Measurements from ENCODE around the gene PRPF39. TPM values are rescaled to one million over a fixed set of nuclear protein-coding genes. Genes with fewer than 3 reads are reported as not detected.

PRPF39 gene
- total RNA-seq, 1 experiment from 2014 or later, result 59.8 TPM

GRCh38 chr14:45135659-45136395, 51.9 kb downstream of the PRPF39 start, which contains the start of gene FANCM:
Gene FANCM, plus strand, starts transcription at chr14:45135930. Its CDS starts 102 bp downstream, at chr14:45136032.
- peak within 1 kb of the TSS; percentile 93 for H2AFZ ChIP-seq (ENCODE audit: low read length)
- no peaks in the 10 kb centered on the region for H3K9me3 ChIP-seq (ENCODE audit: control insufficient read depth, low read depth, low read length)
- no peak within 1 kb of the TSS for H3K14ac ChIP-seq (ENCODE audit: insufficient read depth, low read length)
- H3K4me3 Mint-ChIP-seq, result peak within 1 kb of the TSS; percentile 99 to 100
- no peak within 1 kb of the TSS for H2AK5ac ChIP-seq (ENCODE audit: insufficient read length, low read length)
- H3K56ac ChIP-seq (ENCODE audit: insufficient read length, low read depth, low read length), result no peak within 1 kb of the TSS
- peaks cover 17 to 25% of the 10 kb centered on the region in 2 experiments for H3K4me1 Mint-ChIP-seq
- H3K23ac ChIP-seq (ENCODE audit: insufficient read length, low read depth, low read length), result no peak within 1 kb of the TSS
- H3T11ph ChIP-seq (ENCODE audit: low read length), result no peak within 1 kb of the TSS
- peak within 1 kb of the TSS; percentile 69 for H3K9ac ChIP-seq (ENCODE audit: extremely low read depth, insufficient read length, low read length)
- H3K27ac Mint-ChIP-seq, result peak within 1 kb of the TSS; percentile 98 to 99 (median 98)
- H3K4me1 ChIP-seq (ENCODE audit: insufficient read depth, low read length), result no peaks in the 10 kb centered on the region
- no peak within 1 kb of the TSS for H2BK5ac ChIP-seq (ENCODE audit: insufficient read length, low read length)
- H3K27ac ChIP-seq (ENCODE audit: insufficient read length, low read depth, low read length), result no peak within 1 kb of the TSS
- peaks cover 0 to 3% (median 2%) of the 10 kb centered on the region in 3 experiments; a peak in 1 of 7 replicates for H3K36me3 Mint-ChIP-seq (ENCODE audit: insufficient read depth in 1 of 3, low read depth in 3 of 3)
- H2BK120ac ChIP-seq (ENCODE audit: low read depth, low read length, poor library complexity, severe bottlenecking), result no peak within 1 kb of the TSS
- peak; percentile 95 for DNase-seq
- no peak within 1 kb of the TSS for H4K8ac ChIP-seq (replicated peaks; ENCODE audit: insufficient read length, low read depth, low read length)
- no peak within 1 kb of the TSS for H2BK15ac ChIP-seq (ENCODE audit: low read depth, low read length)
- no peak within 1 kb of the TSS for H4K91ac ChIP-seq (ENCODE audit: insufficient read length, low read depth, low read length)
- no CpG with 5 or more reads among the region's 48 CpGs for WGBS (ENCODE audit: extremely low coverage, insufficient read length, low lambda C conversion rate)
- TF ChIP-seq CTCF (conservative IDR thresholded peaks at IDR 0.05), result no peak
- peaks cover 2% of the 10 kb centered on the region for H3K23me2 ChIP-seq (ENCODE audit: insufficient read length, low read depth, low read length, poor library complexity, severe bottlenecking)
- no peak within 1 kb of the TSS for H2BK20ac ChIP-seq (ENCODE audit: low read depth, low read length, poor library complexity, severe bottlenecking)
- H3K4ac ChIP-seq (ENCODE audit: low read depth, low read length), result no peak within 1 kb of the TSS
- H2BK12ac ChIP-seq (ENCODE audit: insufficient read length, low read depth, low read length), result no peak within 1 kb of the TSS
- no peak within 1 kb of the TSS for H4K5ac ChIP-seq (ENCODE audit: insufficient read length, low read depth, low read length)
- peaks cover 3% of the 10 kb centered on the region for H3K79me1 ChIP-seq (ENCODE audit: insufficient read depth, low read depth, low read length, poor library complexity, severe bottlenecking)
- no peaks in the 10 kb centered on the region for H4K20me1 ChIP-seq (ENCODE audit: control insufficient read depth, insufficient read depth, insufficient read length)
- no peak within 1 kb of the TSS for H3K18ac ChIP-seq (ENCODE audit: insufficient read length, low read depth, low read length)
- peak within 1 kb of the TSS; percentile 91 for H3K4me2 ChIP-seq (ENCODE audit: insufficient read depth, insufficient read length, low read length)
- H3K27me3 ChIP-seq (ENCODE audit: insufficient read depth, low read length), result no peaks in the 10 kb centered on the region
- no peaks in the 10 kb centered on the region for H3K27me3 Mint-ChIP-seq (ENCODE audit: low read depth)
- H3K9me3 Mint-ChIP-seq, result no peaks in the 10 kb centered on the region
- peaks cover 9% of the 10 kb centered on the region; the same call in 1 of the 2 replicates for H3K79me2 ChIP-seq (ENCODE audit: insufficient read depth, low read length)

Data from H9 (cell line).